MM.1S (cell line): ENCODE data around the gene CACNA2D1.
A peak's percentile ranks its signal among the peaks of the same experiment; 100 is the strongest.

Experiments
- DNase-seq: peaks from one replicate; pipeline ENCODE4 v3.0.0-alpha.2; 2015
- H2AFZ ChIP-seq: fragments of 300-600 bp; sonication (generic); 2 replicates; pipeline ENCODE4 v1.6.0; 2016; ENCODE audit warnings: antibody characterized with exemption, low read length
- H3F3A ChIP-seq: fragments of 300-600 bp; sonication (generic); 2 replicates; pipeline ENCODE4 v1.6.1; 2016; ENCODE audit warnings: mild to moderate bottlenecking, antibody characterized with exemption, low read length, moderate library complexity, mixed read lengths; ENCODE audit not compliant: insufficient read depth
- H3K27ac ChIP-seq: fragments of 300-600 bp; sonication (generic); 2 replicates; pipeline ENCODE4 v1.5.1; 2016; ENCODE audit warnings: mild to moderate bottlenecking, low read length
- H3K27me3 ChIP-seq: fragments of 300-600 bp; sonication (generic); replicated peaks from 2 replicates; pipeline ENCODE4 v1.6.0; 2016; ENCODE audit warnings: low read length; ENCODE audit not compliant: insufficient read depth
- H3K36me3 ChIP-seq: fragments of 300-600 bp; sonication (generic); replicated peaks from 2 replicates; pipeline ENCODE4 v1.6.1; 2016; ENCODE audit warnings: mild to moderate bottlenecking, low read length, mixed read lengths; ENCODE audit not compliant: insufficient read depth
- H3K4me1 ChIP-seq: fragments of 300-600 bp; sonication (generic); 2 replicates; pipeline ENCODE4 v1.6.1; 2016; ENCODE audit warnings: low read length, mixed read lengths
- H3K4me2 ChIP-seq: fragments of 300-600 bp; sonication (generic); 2 replicates; pipeline ENCODE4 v1.6.0; 2016; ENCODE audit warnings: low read depth, low read length
- H3K4me3 ChIP-seq: fragments of 300-600 bp; sonication (generic); 2 replicates; pipeline ENCODE4 v1.5.1; 2016; ENCODE audit warnings: low read length, mixed read lengths
- H3K79me2 ChIP-seq: fragments of 300-600 bp; sonication (generic); 2 replicates; pipeline ENCODE4 v1.6.1; 2016; ENCODE audit warnings: mixed run types, low read length, mixed read lengths
- H3K9ac ChIP-seq: fragments of 300-600 bp; sonication (generic); 2 replicates; pipeline ENCODE4 v1.6.1; 2016; ENCODE audit warnings: low read length, mixed read lengths
- H3K9me2 ChIP-seq: fragments of 300-600 bp; sonication (generic); replicated peaks from 2 replicates; pipeline ENCODE4 v1.6.1; 2016; ENCODE audit warnings: mild to moderate bottlenecking, low read length, mixed read lengths; ENCODE audit not compliant: insufficient read depth
- H3K9me3 ChIP-seq: fragments of 300-600 bp; sonication (generic); replicated peaks from 2 replicates; pipeline ENCODE4 v1.6.1; 2016; ENCODE audit warnings: mild to moderate bottlenecking, low read length, mixed read lengths; ENCODE audit not compliant: insufficient read depth
- H4K20me1 ChIP-seq: fragments of 300-600 bp; sonication (generic); 2 replicates; pipeline ENCODE4 v1.6.1; 2016; ENCODE audit warnings: mild to moderate bottlenecking, low read length, moderate library complexity, mixed read lengths; ENCODE audit not compliant: insufficient read depth
- CTCF ChIP-seq: fragments of 300-600 bp; sonication (generic); IDR thresholded peaks from 2 replicates; pipeline ENCODE4 v1.5.1; 2016; ENCODE audit warnings: antibody characterized with exemption, low read length, mixed read lengths
- EZH2 ChIP-seq: fragments of 300-600 bp; sonication (generic); optimal IDR thresholded peaks from 2 replicates; pipeline ENCODE3; 2017; ENCODE audit warnings: low read depth, mild to moderate bottlenecking, antibody characterized with exemption, low read length, mixed read lengths
- EZH2phosphoT487 ChIP-seq: fragments of 300-600 bp; sonication (generic); IDR thresholded peaks from 2 replicates; pipeline ENCODE4 v1.6.1; 2018; ENCODE audit warnings: antibody characterized with exemption, low read length

The CACNA2D1 gene

GRCh38 chr7:82005056-82005455 is 438.5 kb downstream of the CACNA2D1 start:
- Histone ChIP-seq H3K4me3 (peak overlapping the region; percentile 20; the same call in 1 of the 2 replicates), H3K9me2 (no peaks in the 10 kb centered on the region), H3K9ac (no peak overlapping the region), H3K4me2 (peak overlapping the region; percentile 59), H3K4me1 (peaks cover 6% of the 10 kb centered on the region), H2AFZ (peak overlapping the region; percentile 28; the same call in 1 of the 2 replicates), H3K9me3 (no peaks in the 10 kb centered on the region), H3K79me2 (no peaks in the 10 kb centered on the region), H3K27me3 (no peaks in the 10 kb centered on the region), H3F3A (no peaks in the 10 kb centered on the region), H4K20me1 (no peaks in the 10 kb centered on the region), H3K27ac (no peak overlapping the region), H3K36me3 (no peaks in the 10 kb centered on the region)
- TF ChIP-seq EZH2phosphoT487 = no peak
- no peak for TF ChIP-seq CTCF
- no peak for TF ChIP-seq EZH2
- DNase-seq = peak; percentile 35

GRCh38 chr7:81993186-81993585 is 450.4 kb downstream of the CACNA2D1 start:
- Histone ChIP-seq H3K4me3 (no peak overlapping the region), H3K27ac (no peak overlapping the region), H3K9me3 (no peaks in the 10 kb centered on the region), H3F3A (no peaks in the 10 kb centered on the region), H3K27me3 (no peaks in the 10 kb centered on the region), H3K9ac (no peak overlapping the region), H3K79me2 (no peaks in the 10 kb centered on the region), H3K4me1 (no peaks in the 10 kb centered on the region), H4K20me1 (no peaks in the 10 kb centered on the region), H3K4me2 (no peak overlapping the region), H2AFZ (no peak overlapping the region), H3K36me3 (no peaks in the 10 kb centered on the region), H3K9me2 (no peaks in the 10 kb centered on the region)
- TF ChIP-seq CTCF (no peak), EZH2phosphoT487 (no peak), EZH2 (no peak)
- DNase-seq = no peak

GRCh38 chr7:81990395-81990794 is 453.2 kb downstream of the CACNA2D1 start:
- no peaks in the 10 kb centered on the region for H3K36me3 ChIP-seq
- no peaks in the 10 kb centered on the region for H3K27me3 ChIP-seq
- H3K79me2 ChIP-seq = no peaks in the 10 kb centered on the region
- DNase-seq = no peak
- H3K4me2 ChIP-seq = no peak overlapping the region
- H3K9ac ChIP-seq = no peak overlapping the region
- no peak overlapping the region for H3K27ac ChIP-seq
- no peaks in the 10 kb centered on the region for H3F3A ChIP-seq
- no peaks in the 10 kb centered on the region for H4K20me1 ChIP-seq
- H3K9me2 ChIP-seq = no peaks in the 10 kb centered on the region
- no peaks in the 10 kb centered on the region for H3K9me3 ChIP-seq
- no peaks in the 10 kb centered on the region for H3K4me1 ChIP-seq
- H3K4me3 ChIP-seq = no peak overlapping the region
- H2AFZ ChIP-seq = no peak overlapping the region
- TF ChIP-seq CTCF = no peak
- no peak for TF ChIP-seq EZH2
- no peak for TF ChIP-seq EZH2phosphoT487
